Mesenchymal stem cell (in vitro differentiated cells and primary cell): ENCODE data around the gene C9orf43.

Experiments used
- DNase-seq: peaks from one replicate; pipeline ENCODE4 v3.0.0-alpha.2; 2013
- H2AFZ ChIP-seq: one replicate; pipeline ENCODE4 v1.6.1; 2013; ENCODE audit warnings: low read depth, mild to moderate bottlenecking, control low read depth, inconsistent platforms, low read length, moderate library complexity
- H2AK5ac ChIP-seq: 2 replicates; pipeline ENCODE4 v1.6.1; 2013; ENCODE audit warnings: low read length, moderate library complexity, mild to moderate bottlenecking, inconsistent platforms; ENCODE audit not compliant: severe bottlenecking
- H2BK120ac ChIP-seq: one replicate; pipeline ENCODE4 v1.6.1; 2013; ENCODE audit warnings: low read depth, mild to moderate bottlenecking, inconsistent platforms, low read length, moderate library complexity
- H2BK12ac ChIP-seq, 2 experiments: one replicate each; pipeline ENCODE4 v1.6.1; 2013; ENCODE audit warnings: inconsistent platforms in 2 of 2, low read length in 2 of 2, mild to moderate bottlenecking in 2 of 2, moderate library complexity in 2 of 2, control low read depth in 1 of 2
- H2BK15ac ChIP-seq: one replicate; pipeline ENCODE4 v1.6.1; 2013; ENCODE audit warnings: mild to moderate bottlenecking, low read depth, inconsistent platforms; ENCODE audit not compliant: poor library complexity, severe bottlenecking
- H2BK5ac ChIP-seq: 2 replicates; pipeline ENCODE4 v1.6.1; 2013; ENCODE audit warnings: low read depth, mild to moderate bottlenecking, low read length, control low read depth, inconsistent platforms; ENCODE audit not compliant: poor library complexity, severe bottlenecking
- H3K14ac ChIP-seq, 2 experiments: one replicate each; pipeline ENCODE4 v1.6.1; 2013; ENCODE audit warnings: inconsistent platforms in 2 of 2, low read length in 2 of 2, control low read depth in 1 of 2, mild to moderate bottlenecking in 1 of 2, moderate library complexity in 1 of 2
- H3K18ac ChIP-seq, 2 experiments: one replicate each; pipeline ENCODE4 v1.6.1; 2013; ENCODE audit warnings: inconsistent platforms in 2 of 2, low read length in 2 of 2, control low read depth in 1 of 2, low read depth in 1 of 2, mild to moderate bottlenecking in 1 of 2
- H3K23ac ChIP-seq, 2 experiments: one replicate each; pipeline ENCODE4 v1.6.1; 2013; ENCODE audit warnings: inconsistent platforms in 2 of 2, low read length in 2 of 2, mild to moderate bottlenecking in 2 of 2, moderate library complexity in 2 of 2, control low read depth in 1 of 2
- H3K27ac ChIP-seq: 2 replicates; pipeline ENCODE4 v1.5.1; 2013; ENCODE audit warnings: mild to moderate bottlenecking, moderate library complexity, low read length, control low read depth, inconsistent platforms; ENCODE audit not compliant: poor library complexity, severe bottlenecking
- H3K27me3 ChIP-seq, 2 experiments: 2 replicates each; pipeline versions ENCODE4 v1.6.1 to v1.7.0; 2013; ENCODE audit warnings: low read length in 2 of 2, mild to moderate bottlenecking in 2 of 2, moderate library complexity in 2 of 2, control low read depth in 1 of 2, inconsistent platforms in 1 of 2; ENCODE audit not compliant: control insufficient read depth in 1 of 2, insufficient read depth in 1 of 2
- H3K36me3 ChIP-seq, 2 experiments: 2 replicates each; pipeline versions ENCODE4 v1.6.1 to v1.7.0; 2013; ENCODE audit warnings: low read length in 2 of 2, control low read depth in 1 of 2, inconsistent platforms in 1 of 2, low read depth in 1 of 2, mild to moderate bottlenecking in 1 of 2; ENCODE audit not compliant: insufficient read depth in 2 of 2, control insufficient read depth in 1 of 2
- H3K4ac ChIP-seq, 2 experiments: one replicate each; pipeline ENCODE4 v1.6.1; 2013; ENCODE audit warnings: inconsistent platforms in 2 of 2, low read length in 2 of 2, mild to moderate bottlenecking in 2 of 2, moderate library complexity in 2 of 2, control low read depth in 1 of 2, low read depth in 1 of 2
- H3K4me1 ChIP-seq: 2 replicates; pipeline ENCODE4 v1.6.1; 2013; ENCODE audit warnings: low read depth, low read length, control low read depth; ENCODE audit not compliant: control insufficient read depth, insufficient read depth
- H3K4me2 ChIP-seq: 2 replicates; pipeline ENCODE4 v1.6.1; 2013; ENCODE audit warnings: low read length, mild to moderate bottlenecking, inconsistent platforms; ENCODE audit not compliant: poor library complexity, severe bottlenecking
- H3K4me3 ChIP-seq, 2 experiments: 2 replicates each; pipeline versions ENCODE4 v1.5.1 to v1.7.0; 2013; ENCODE audit warnings: low read length in 2 of 2, mild to moderate bottlenecking in 2 of 2, control low read depth in 1 of 2, low read depth in 1 of 2; ENCODE audit not compliant: insufficient read depth in 1 of 2
- H3K79me1 ChIP-seq: replicated peaks from 2 replicates; pipeline ENCODE4 v1.6.1; 2013; ENCODE audit warnings: mild to moderate bottlenecking, control low read depth, low read length, inconsistent platforms; ENCODE audit not compliant: poor library complexity, severe bottlenecking
- H3K9ac ChIP-seq: 2 replicates; pipeline ENCODE4 v1.7.0; 2013; ENCODE audit warnings: mild to moderate bottlenecking, low read length, moderate library complexity
- H3K9me3 ChIP-seq: 2 replicates; pipeline ENCODE4 v1.7.0; 2013; ENCODE audit warnings: mild to moderate bottlenecking, low read length; ENCODE audit not compliant: control insufficient read depth
- H4K8ac ChIP-seq: one replicate; pipeline ENCODE4 v1.6.1; 2013; ENCODE audit warnings: inconsistent platforms, mild to moderate bottlenecking, low read length, moderate library complexity
- H4K91ac ChIP-seq: one replicate; pipeline ENCODE4 v1.6.1; 2013; ENCODE audit warnings: mild to moderate bottlenecking, low read length, inconsistent platforms
- WGBS: methylation state at CpG from one replicate; pipeline ENCODE4 v1.1.7; 2013; ENCODE audit warnings: mixed read lengths; 5-methylcytosine and 5-hydroxymethylcytosine counted together

Gene C9orf43

GRCh38 chr9:113395000-113395861 lies 15.3 kb upstream of the C9orf43 start:
- Histone ChIP-seq H3K4me2 (no peak overlapping the region), H2BK120ac (no peak overlapping the region), H2BK15ac (peak overlapping the region; percentile 2), H2BK12ac (no peak overlapping the region), H3K14ac (no peak overlapping the region), H2BK5ac (no peak overlapping the region), H3K4me3 (no peak overlapping the region), H3K27ac (no peak overlapping the region), H4K91ac (no peak overlapping the region), H3K4ac (no peak overlapping the region), H4K8ac (no peak overlapping the region), H3K27me3 (no peaks in the 10 kb centered on the region), H3K79me1 (peaks cover 29% of the 10 kb centered on the region), H3K18ac (no peak overlapping the region), H3K36me3 (peaks cover 38 to 39% of the 10 kb centered on the region in 2 experiments), H3K23ac (no peak overlapping the region), H3K4me1 (peaks cover 23% of the 10 kb centered on the region), H3K9me3 (no peaks in the 10 kb centered on the region), H2AK5ac (no peak overlapping the region), H2AFZ (no peak overlapping the region), H3K9ac (no peak overlapping the region)
- no peak for DNase-seq
- 97% methylated on average over 9 of the region's 9 CpGs for WGBS

GRCh38 chr9:113397203-113397631 lies 13.3 kb upstream of the C9orf43 start:
- H3K79me1 ChIP-seq, result peaks cover 34% of the 10 kb centered on the region
- WGBS, result 93% methylated on average over 3 of the region's 3 CpGs
- no peak overlapping the region for H3K4me2 ChIP-seq
- peak overlapping the region; percentile 71 for H2AK5ac ChIP-seq
- no peaks in the 10 kb centered on the region for H3K27me3 ChIP-seq
- H3K4me3 ChIP-seq, result no peak overlapping the region
- H4K91ac ChIP-seq, result no peak overlapping the region
- peak overlapping the region in 1 of 2 experiments; percentile 73 for H2BK12ac ChIP-seq
- H3K9ac ChIP-seq, result no peak overlapping the region
- H3K14ac ChIP-seq, result peak overlapping the region in 1 of 2 experiments; percentile 71
- H3K4ac ChIP-seq, result peak overlapping the region in 1 of 2 experiments; percentile 13
- no peak overlapping the region for H3K27ac ChIP-seq
- no peak overlapping the region for H2BK120ac ChIP-seq
- no peak for DNase-seq
- H2BK15ac ChIP-seq, result no peak overlapping the region
- no peak overlapping the region for H2BK5ac ChIP-seq
- peaks cover 19% of the 10 kb centered on the region in 2 experiments for H3K36me3 ChIP-seq
- H2AFZ ChIP-seq, result no peak overlapping the region
- H3K23ac ChIP-seq, result no peak overlapping the region
- H3K4me1 ChIP-seq, result peaks cover 26% of the 10 kb centered on the region
- no peak overlapping the region for H4K8ac ChIP-seq
- no peaks in the 10 kb centered on the region for H3K9me3 ChIP-seq
- H3K18ac ChIP-seq, result peak overlapping the region in 1 of 2 experiments; percentile 56

- H3K9me3 ChIP-seq, result no peaks in the 10 kb centered on the region
- H2AK5ac ChIP-seq, result no peak overlapping the region
- H3K18ac ChIP-seq, result no peak overlapping the region
- no peak overlapping the region for H2BK120ac ChIP-seq
- H3K4ac ChIP-seq, result no peak overlapping the region
- peak overlapping the region in 1 of 2 experiments; percentile 4 for H3K4me3 ChIP-seq
- no peak overlapping the region for H2BK15ac ChIP-seq
- no peak overlapping the region for H2BK12ac ChIP-seq
- H3K9ac ChIP-seq, result peak overlapping the region; percentile 48
- H3K36me3 ChIP-seq, result peaks cover 11 to 14% of the 10 kb centered on the region in 2 experiments
- H4K91ac ChIP-seq, result no peak overlapping the region
- H2BK5ac ChIP-seq, result no peak overlapping the region
- H4K8ac ChIP-seq, result no peak overlapping the region
- H3K23ac ChIP-seq, result no peak overlapping the region
- no peak overlapping the region for H3K14ac ChIP-seq
- H3K4me2 ChIP-seq, result no peak overlapping the region
- peaks cover 34% of the 10 kb centered on the region for H3K79me1 ChIP-seq
- peaks cover 26% of the 10 kb centered on the region for H3K4me1 ChIP-seq
- no peak overlapping the region for H2AFZ ChIP-seq
- WGBS, result 76% methylated on average over 5 of the region's 5 CpGs
- no peaks in the 10 kb centered on the region for H3K27me3 ChIP-seq
- DNase-seq, result peak; percentile 40
- H3K27ac ChIP-seq, result peak overlapping the region; percentile 71
Observed at GRCh38 chr9:113398796-113399195, 11.8 kb upstream of the C9orf43 start.

GRCh38 chr9:113399646-113400200 lies 10.8 kb upstream of the C9orf43 start:
- no peak overlapping the region for H2BK15ac ChIP-seq
- H2AFZ ChIP-seq, result no peak overlapping the region
- H4K91ac ChIP-seq, result no peak overlapping the region
- peak overlapping the region; percentile 85 for H3K9ac ChIP-seq
- H4K8ac ChIP-seq, result no peak overlapping the region
- H2BK12ac ChIP-seq, result no peak overlapping the region
- DNase-seq, result no peak
- H3K27ac ChIP-seq, result no peak overlapping the region
- H3K23ac ChIP-seq, result no peak overlapping the region
- H3K79me1 ChIP-seq, result peaks cover 32% of the 10 kb centered on the region
- 91% methylated on average over 3 of the region's 3 CpGs for WGBS
- peak overlapping the region; percentile 89 for H2AK5ac ChIP-seq
- no peak overlapping the region for H3K4ac ChIP-seq
- H3K27me3 ChIP-seq, result no peaks in the 10 kb centered on the region
- no peak overlapping the region for H3K14ac ChIP-seq
- H3K4me3 ChIP-seq, result peak overlapping the region in 1 of 2 experiments; percentile 91
- peaks cover 9 to 11% of the 10 kb centered on the region in 2 experiments for H3K36me3 ChIP-seq
- peaks cover 26% of the 10 kb centered on the region for H3K4me1 ChIP-seq
- peak overlapping the region; percentile 26 for H3K4me2 ChIP-seq
- H3K9me3 ChIP-seq, result no peaks in the 10 kb centered on the region
- no peak overlapping the region for H3K18ac ChIP-seq
- no peak overlapping the region for H2BK5ac ChIP-seq
- H2BK120ac ChIP-seq, result no peak overlapping the region
